A549 (cell line): Measurements from ENCODE around the gene EFHC2. TPM values are rescaled to one million over a fixed set of nuclear protein-coding genes. Genes with fewer than 3 reads are reported as not detected.

Experiments used
- ATAC-seq, 2 experiments: fragments of 200-7000 bp in 1 of 2; fragments of >200 bp in 1 of 2; cut with Nextera tagmentation in 1 of 2; cut with Tn5 transposase in 1 of 2; 3 replicates each; pipeline versions ENCODE4 v1.8.0 to v1.9.1; 2018 to 2020; ENCODE audit warnings: mild to moderate bottlenecking in 1 of 2, moderate library complexity in 1 of 2
- CTCF ChIA-PET: fragments of 300-600 bp; sonication (Branson Sonifier 250); formaldehyde crosslinking; extraction: SDS; loops from one replicate; lab custom pipeline; 2021; ENCODE audit warnings: antibody characterized with exemption, inconsistent platforms; lab: Yijun Ruan, JAX
- POLR2A ChIA-PET: fragments of 350-600 bp; formaldehyde crosslinking; extraction: SDS; loops from one replicate; lab custom pipeline; 2021; ENCODE audit warnings: antibody characterized with exemption, inconsistent platforms; lab: Yijun Ruan, JAX
- DNase-seq, 2 experiments: peaks; one replicate each; pipeline versions ENCODE4 v3.0.0 to v3.0.0-alpha.2; 2011 to 2016; ENCODE audit warnings: low read depth in 1 of 2, low spot score in 1 of 2
- FAIRE-seq: peaks from 2 replicates; lab custom pipeline; 2011; peaks lifted over from hg19 to GRCh38; lab: Jason Lieb, UNC
- H3K27ac ChIP-seq, 2 experiments: fragments of >200 bp; sonication (Bioruptor Twin); formaldehyde crosslinking; 3 replicates each; pipeline ENCODE4 v1.5.1; 2016 to 2017
- H3K4me1 ChIP-seq: fragments of >200 bp; sonication (Bioruptor Twin); formaldehyde crosslinking; 3 replicates; pipeline ENCODE4 v1.6.1; 2016
- H3K4me2 ChIP-seq: fragments of >200 bp; sonication (Bioruptor Twin); formaldehyde crosslinking; 3 replicates; pipeline ENCODE4 v1.6.1; 2016
- H3K4me3 ChIP-seq: fragments of >200 bp; sonication (Bioruptor Twin); formaldehyde crosslinking; 3 replicates; pipeline ENCODE4 v1.5.1; 2016
- H3K9me3 ChIP-seq: fragments of >200 bp; sonication (Bioruptor Twin); formaldehyde crosslinking; 3 replicates; pipeline ENCODE4 v1.6.1; 2016
- ATOH8 ChIP-seq: fragments of 250-450 bp; sonication (Bioruptor Pico); IDR thresholded peaks from 2 replicates; pipeline ENCODE4 v1.5.0; 2020; ENCODE audit warnings: low read depth, mild to moderate bottlenecking, moderate library complexity
- BHLHE40 ChIP-seq: IDR thresholded peaks from 2 replicates; pipeline ENCODE4 v1.6.1; 2012; ENCODE audit warnings: low read depth, low read length, inconsistent platforms
- CHD4 ChIP-seq: fragments of 200-600 bp; sonication (generic); IDR thresholded peaks from 2 replicates; pipeline ENCODE4 v1.6.1; 2016; ENCODE audit warnings: antibody characterized with exemption, mild to moderate bottlenecking, borderline replicate concordance
- CTCF ChIP-seq: fragments of >200 bp; sonication (Bioruptor Twin); formaldehyde crosslinking; IDR thresholded peaks from 3 replicates; pipeline ENCODE4 v1.5.1; 2016
- E2F6 ChIP-seq: IDR thresholded peaks from 2 replicates; pipeline ENCODE4 v1.6.1; 2012; ENCODE audit warnings: low read depth, borderline replicate concordance
- ESRRA ChIP-seq: fragments of 150-350 bp; IDR thresholded peaks from 2 replicates; pipeline ENCODE4 v1.6.1; 2014; ENCODE audit warnings: mild to moderate bottlenecking, low read length, borderline replicate concordance
- FOSL2 ChIP-seq, 2 experiments: fragments of 450-650 bp in 1 of 2; fragments of >200 bp in 1 of 2; sonication (Bioruptor Twin) in 1 of 2; formaldehyde crosslinking; IDR thresholded peaks; 2 replicates each; pipeline versions ENCODE4 v1.5.0 to v1.6.1; 2016 to 2020; ENCODE audit warnings: mild to moderate bottlenecking in 1 of 2, moderate library complexity in 1 of 2
- FOXS1 ChIP-seq: fragments of 250-450 bp; sonication (Bioruptor Pico); IDR thresholded peaks from 2 replicates; pipeline ENCODE4 v1.5.0; 2020; ENCODE audit warnings: mild to moderate bottlenecking, moderate library complexity
- HDAC2 ChIP-seq: fragments of 200-600 bp; sonication (generic); IDR thresholded peaks from 2 replicates; pipeline ENCODE4 v1.6.1; 2016
- HOXA7 ChIP-seq: fragments of 250-450 bp; sonication (Bioruptor Pico); IDR thresholded peaks from 2 replicates; pipeline ENCODE4 v1.5.0; 2020; ENCODE audit warnings: mild to moderate bottlenecking, moderate library complexity
- HOXB13 ChIP-seq: fragments of 250-450 bp; sonication (Bioruptor Pico); IDR thresholded peaks from 2 replicates; pipeline ENCODE4 v1.5.0; 2020; ENCODE audit warnings: low read depth, mild to moderate bottlenecking, moderate library complexity
- HOXB5 ChIP-seq: fragments of 250-450 bp; sonication (Bioruptor Pico); IDR thresholded peaks from 2 replicates; pipeline ENCODE4 v1.5.0; 2020; ENCODE audit warnings: mild to moderate bottlenecking, moderate library complexity
- KDM1A ChIP-seq: fragments of 200-600 bp; sonication (generic); IDR thresholded peaks from 2 replicates; pipeline ENCODE4 v1.6.1; 2016; ENCODE audit warnings: low read depth, mild to moderate bottlenecking
- KDM5A ChIP-seq: fragments of 200-600 bp; sonication (generic); IDR thresholded peaks from 2 replicates; pipeline ENCODE4 v1.6.1; 2016; ENCODE audit warnings: antibody characterized with exemption, mild to moderate bottlenecking
- MAFK ChIP-seq: fragments of 450-650 bp; IDR thresholded peaks from 2 replicates; pipeline ENCODE4 v1.6.1; 2014; ENCODE audit not compliant: partially characterized antibody
- MAZ ChIP-seq: fragments of 150-350 bp; IDR thresholded peaks from 2 replicates; pipeline ENCODE4 v1.6.1; 2014; ENCODE audit warnings: antibody characterized with exemption, low read depth, low read length, borderline replicate concordance
- MYC ChIP-seq: IDR thresholded peaks from 2 replicates; pipeline ENCODE4 v1.6.1; 2012; ENCODE audit warnings: mild to moderate bottlenecking, inconsistent platforms, low read length, improper control_type of control experiment, borderline replicate concordance
- NR3C1 ChIP-seq: fragments of >200 bp; sonication (Bioruptor Twin); formaldehyde crosslinking; IDR thresholded peaks from 3 replicates; pipeline ENCODE4 v1.6.1; 2017
- POLR2A ChIP-seq: IDR thresholded peaks from 2 replicates; pipeline ENCODE4 v1.6.1; 2012; ENCODE audit warnings: mild to moderate bottlenecking, low read length
- RAD21 ChIP-seq, 2 experiments: fragments of >200 bp in 1 of 2; sonication (Bioruptor Twin) in 1 of 2; formaldehyde crosslinking in 1 of 2; IDR thresholded peaks in 1 of 2; conservative IDR thresholded peaks in 1 of 2; 2 replicates in 1 of 2; 3 replicates in 1 of 2; pipeline ENCODE4 v1.6.1; 2012 to 2018; ENCODE audit warnings: inconsistent platforms in 1 of 2
- RARB ChIP-seq: fragments of 250-450 bp; sonication (Bioruptor Pico); IDR thresholded peaks from 2 replicates; pipeline ENCODE4 v1.8.0; 2021; ENCODE audit warnings: mild to moderate bottlenecking, moderate library complexity
- TFCP2L1 ChIP-seq: fragments of 250-450 bp; sonication (Bioruptor Pico); IDR thresholded peaks from 2 replicates; pipeline ENCODE4 v1.5.0; 2021; ENCODE audit warnings: mild to moderate bottlenecking
- ZFP36 ChIP-seq: fragments of 450-650 bp; IDR thresholded peaks from 2 replicates; pipeline ENCODE4 v1.6.1; 2014; ENCODE audit warnings: borderline replicate concordance; ENCODE audit not compliant: partially characterized antibody
- WGBS: methylation state at CpG from one replicate; pipeline ENCODE4 v1.1.6; 2017; ENCODE audit errors: missing lambda C conversion rate; 5-methylcytosine and 5-hydroxymethylcytosine counted together
- polyA plus RNA-seq, 4 experiments: library from polyadenylated mRNA; depleted of rRNA in 3 of 4; stranded (reverse); fragments of >200 nt; fragmentation: RNase III in 1 of 4; extraction: RNeasy Plus Mini Kit Qiagen cat#74134 plus additional on column Dnase treatment in 1 of 4; gene quantifications; 2 replicates in 3 of 4; 3 replicates in 1 of 4; pipeline ENCODE4 v1.2.3, GENCODE V29; 2011 to 2017
- TF ChIP-seq, protein P1 (sequence below): fragments of >200 bp; sonication (Bioruptor Twin); formaldehyde crosslinking; IDR thresholded peaks from 3 replicates; pipeline ENCODE4 v1.6.1; 2016

The EFHC2 gene
- polyA plus RNA-seq, 2 of the 4 experiments (the other 2 are of a cell fraction): 0.48 to 0.80 TPM

- Histone ChIP-seq H3K27ac (no peak overlapping the region), H3K4me3 (no peak overlapping the region), H3K4me2 (no peak overlapping the region), H3K9me3 (no peaks in the 10 kb centered on the region), H3K4me1 (no peaks in the 10 kb centered on the region)
- ChIA-PET POLR2A (no interaction called here), CTCF (interaction anchor here (1.0 to 1.9 kb wide), 2 partner anchors 15 to 270 kb away, joined by 3 to 5 read pairs; no protein-coding TSS in a partner anchor)
- TF ChIP-seq E2F6 (no peak), ESRRA (no peak), ZFP36 (no peak), MAFK (no peak), TFCP2L1 (no peak), RARB (CRISPR knock-in tag) (no peak), HOXA7 (CRISPR knock-in tag) (no peak), HOXB5 (CRISPR knock-in tag) (no peak), BHLHE40 (no peak), FOXS1 (CRISPR knock-in tag) (no peak), CTCF (no peak), POLR2A (no peak), NR3C1 (no peak), FOSL2 (IDR thresholded peaks at IDR 0.05) (no peak), FOSL2 (CRISPR knock-in tag; IDR thresholded peaks at IDR 0.05) (no peak)
- FAIRE-seq (no peak), DNase-seq (no peak), ATAC-seq (no peak)
- 64% methylated on average over 4 of the region's 4 CpGs for WGBS
Observed at GRCh38 chrX:44228621-44229020, 114.9 kb downstream of the EFHC2 start.

DNA sequence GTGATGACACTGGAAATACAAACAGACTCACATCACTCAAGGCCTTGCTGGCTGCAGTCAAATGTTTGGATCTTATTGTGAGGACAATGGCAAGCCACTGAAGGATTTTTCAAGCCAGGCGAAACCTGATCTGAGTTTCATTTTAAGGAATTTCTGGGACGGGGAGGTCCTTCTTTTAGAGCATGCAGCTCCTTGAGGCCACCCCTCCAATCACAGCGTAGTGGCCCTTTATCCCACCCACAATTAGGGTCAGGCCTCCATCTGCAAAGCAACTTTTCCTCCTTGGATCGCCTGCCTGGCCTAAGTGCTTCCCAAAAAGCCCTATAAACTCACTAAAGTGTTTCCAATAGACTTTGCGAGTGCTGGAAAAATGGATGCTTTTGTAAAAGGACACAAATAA lies 115.5 kb downstream of the EFHC2 start:
- no peak overlapping the region for H3K27ac ChIP-seq
- TF ChIP-seq HDAC2 (no peak), HOXA7 (CRISPR knock-in tag) (no peak), CHD4 (no peak), MYC (no peak), KDM1A (no peak), KDM5A (no peak), HOXB13 (no peak), MAZ (no peak), ATOH8 (CRISPR knock-in tag) (no peak), TFCP2L1 (no peak), RAD21 (conservative IDR thresholded peaks at IDR 0.05 in 1 of 2, IDR thresholded peaks at IDR 0.05 in 1 of 2) (no peak)
- TF ChIP-seq, protein P1, sequence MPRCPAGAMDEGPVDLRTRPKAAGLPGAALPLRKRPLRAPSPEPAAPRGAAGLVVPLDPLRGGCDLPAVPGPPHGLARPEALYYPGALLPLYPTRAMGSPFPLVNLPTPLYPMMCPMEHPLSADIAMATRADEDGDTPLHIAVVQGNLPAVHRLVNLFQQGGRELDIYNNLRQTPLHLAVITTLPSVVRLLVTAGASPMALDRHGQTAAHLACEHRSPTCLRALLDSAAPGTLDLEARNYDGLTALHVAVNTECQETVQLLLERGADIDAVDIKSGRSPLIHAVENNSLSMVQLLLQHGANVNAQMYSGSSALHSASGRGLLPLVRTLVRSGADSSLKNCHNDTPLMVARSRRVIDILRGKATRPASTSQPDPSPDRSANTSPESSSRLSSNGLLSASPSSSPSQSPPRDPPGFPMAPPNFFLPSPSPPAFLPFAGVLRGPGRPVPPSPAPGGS: no peak
- FAIRE-seq (peak; percentile 28), ATAC-seq (no peak), DNase-seq (no peak)
- CTCF ChIA-PET: interaction anchor here (1.0 kb wide), 1 partner anchor 270 kb away, joined by 3 read pairs; no protein-coding TSS in a partner anchor
- no peaks in the 10 kb centered on the region for H3K9me3 ChIP-seq
- no peak overlapping the region for H3K4me2 ChIP-seq
- 53% methylated on average over 5 of the region's 5 CpGs for WGBS
- no peak overlapping the region for H3K4me3 ChIP-seq
- POLR2A ChIA-PET: no interaction called here
- no peaks in the 10 kb centered on the region for H3K4me1 ChIP-seq
